Kidney (tissue), 14 donors: ENCODE results near the gene PRKAG2. TPM values are rescaled to one million over a fixed set of nuclear protein-coding genes. Genes with fewer than 3 reads are reported as not detected.

Experiments used
- DNase-seq, 5 donors: peaks; one replicate each; pipeline ENCODE4 v3.0.0-alpha.2; 2013 to 2020
- FAIRE-seq: peaks from 2 replicates; lab custom pipeline; 2012; peaks lifted over from hg19 to GRCh38; lab: Jason Lieb, UNC
- H3K27ac ChIP-seq, 2 donors: one replicate each; pipeline ENCODE4 v1.7.0; 2013; ENCODE audit warnings: low read depth in 2 of 2, low read length in 2 of 2, inconsistent platforms in 1 of 2
- H3K27me3 ChIP-seq: one replicate; pipeline ENCODE4 v1.7.1; 2013; ENCODE audit warnings: low read length, inconsistent platforms; ENCODE audit not compliant: control insufficient read depth, insufficient read depth
- H3K36me3 ChIP-seq, 3 donors: one replicate each; pipeline versions ENCODE4 v1.7.0 to v1.7.1; 2013; ENCODE audit warnings: low read length in 3 of 3, control low read depth in 1 of 3, inconsistent platforms in 1 of 3; ENCODE audit not compliant: insufficient read depth in 3 of 3, control insufficient read depth in 2 of 3
- H3K4me1 ChIP-seq, 3 donors: one replicate each; pipeline versions ENCODE4 v1.7.0 to v1.7.1; 2013; ENCODE audit warnings: low read length in 3 of 3, inconsistent platforms in 1 of 3, low read depth in 1 of 3; ENCODE audit not compliant: control insufficient read depth in 2 of 3, insufficient read depth in 2 of 3
- H3K4me3 ChIP-seq, 3 donors: one replicate each; pipeline versions ENCODE4 v1.7.0 to v1.8.1; 2013; ENCODE audit warnings: low read length in 3 of 3, control low read depth in 1 of 3, inconsistent platforms in 1 of 3
- H3K9ac ChIP-seq, 3 donors: one replicate each; pipeline versions ENCODE4 v1.7.0 to v1.7.1; 2013; ENCODE audit warnings: low read length in 3 of 3, control low read depth in 1 of 3, inconsistent platforms in 1 of 3
- H3K9me3 ChIP-seq, 3 donors: one replicate each; pipeline versions ENCODE4 v1.7.0 to v1.7.1; 2013; ENCODE audit warnings: low read length in 3 of 3, control low read depth in 1 of 3, inconsistent platforms in 1 of 3; ENCODE audit not compliant: control insufficient read depth in 2 of 3, insufficient read depth in 1 of 3
- CTCF ChIP-seq: IDR thresholded peaks from 3 replicates; pipeline ENCODE4 v1.5.1; 2012; ENCODE audit warnings: mild to moderate bottlenecking, moderate library complexity, borderline replicate concordance; ENCODE audit not compliant: insufficient read depth; ENCODE audit errors: extremely low read depth
- intact Hi-C: fragments of 100-400 bp; cut with DNase I; formaldehyde crosslinking; loops from one replicate; pipeline ENCODE4 v1.11.1; 2022
- polyA plus RNA-seq: library from polyadenylated mRNA; stranded (reverse); fragments of 350-450 nt; fragmentation: Illumina TruSeq; extraction: RNeasy Lipid Tissue Mini Kit (QIAGEN cat#74804); gene quantifications from one replicate; pipeline ENCODE4 v1.2.3, GENCODE V29; 2014; ENCODE audit warnings: low read depth, low replicate concordance; ENCODE audit not compliant: insufficient read depth
- total RNA-seq: library from RNA; stranded (reverse); fragmentation: NEBNext Ultra II Directional; extraction: Animal tissue kit (Norgen Biotek cat#: 25700); gene quantifications from one replicate; pipeline ENCODE4 v1.2.1, GENCODE V29; 2021
- donor health status: control.
- donor health status: control.
- donor health status: control.
- donor health status: control.
- donor health status: control.
- donor health status: DM: yes; HTN: yes; CAD: no.
- donor health status: Normal renal cell carcinoma (clear cell type).

PRKAG2 gene
- total and polyA plus RNA-seq, 2 donors from 2014 or later = 40.7 to 40.9 TPM

- DNase-seq (no peak), FAIRE-seq (no peak)
- Histone ChIP-seq H3K27me3 (no peaks in the 10 kb centered on the region), H3K9ac (no peak overlapping the region), H3K36me3 (no peaks in the 10 kb centered on the region), H3K9me3 (no peaks in the 10 kb centered on the region), H3K4me3 (no peak overlapping the region), H3K4me1 (peaks cover 0 to 3% (median 0%) of the 10 kb centered on the region in 3 donors), H3K27ac (no peak overlapping the region)
- TF ChIP-seq CTCF = no peak
- intact Hi-C loops = no loop called here
Measured at GRCh38 chr7:151541709-151542499, 335.0 kb downstream of the PRKAG2 start.

GRCh38 chr7:151540146-151540545 lies 336.8 kb downstream of the PRKAG2 start:
- FAIRE-seq (no peak), DNase-seq (no peak)
- Histone ChIP-seq H3K4me3 (no peak overlapping the region), H3K9me3 (no peaks in the 10 kb centered on the region), H3K9ac (no peak overlapping the region), H3K36me3 (no peaks in the 10 kb centered on the region), H3K27ac (no peak overlapping the region), H3K4me1 (peaks cover 0 to 3% (median 0%) of the 10 kb centered on the region in 3 donors), H3K27me3 (no peaks in the 10 kb centered on the region)
- TF ChIP-seq CTCF = no peak
- intact Hi-C loops = no loop called here

GRCh38 chr7:151539088-151539671 lies 337.7 kb downstream of the PRKAG2 start:
- Histone ChIP-seq H3K36me3 (no peaks in the 10 kb centered on the region), H3K9ac (no peak overlapping the region), H3K4me1 (peaks cover 0 to 3% (median 0%) of the 10 kb centered on the region in 3 donors), H3K27me3 (no peaks in the 10 kb centered on the region), H3K4me3 (no peak overlapping the region), H3K27ac (no peak overlapping the region), H3K9me3 (no peaks in the 10 kb centered on the region)
- FAIRE-seq (no peak), DNase-seq (peak in 4 of 5 donors; percentile 49 to 66 (median 55))
- TF ChIP-seq CTCF = no peak
- intact Hi-C loops = no loop called here
